Osteoblast (primary cell): ENCODE measurements around the gene FBXO2. TPM values are rescaled to one million over a fixed set of nuclear protein-coding genes. Genes with fewer than 3 reads are reported as not detected.
"Not testable (repeated sequence)": the region's sequence is repeated elsewhere in the genome, so short reads cannot be mapped to it uniquely, and the experiment has no call there.

Experiments
- DNase-seq: peaks from one replicate; pipeline ENCODE4 v3.0.0; 2011; ENCODE audit warnings: low spot score, mixed read lengths; ENCODE audit not compliant: insufficient read length; ENCODE audit errors: missing footprints
- H2AFZ ChIP-seq: 2 replicates; pipeline ENCODE4 v1.6.0; 2011; ENCODE audit warnings: mild to moderate bottlenecking, low read length
- H3K27ac ChIP-seq: 2 replicates; pipeline ENCODE4 v1.5.1; 2011; ENCODE audit warnings: mild to moderate bottlenecking, low read depth, low read length, moderate library complexity
- H3K27me3 ChIP-seq: 2 replicates; pipeline ENCODE4 v1.6.0; 2012; ENCODE audit warnings: mild to moderate bottlenecking, control low read depth, inconsistent platforms, low read length, moderate library complexity; ENCODE audit not compliant: insufficient read depth
- H3K36me3 ChIP-seq: 2 replicates; pipeline ENCODE4 v1.5.1; 2011; ENCODE audit warnings: mild to moderate bottlenecking, low read length, control low read depth, moderate library complexity; ENCODE audit not compliant: insufficient read depth
- H3K4me1 ChIP-seq: 2 replicates; pipeline ENCODE4 v1.5.1; 2011; ENCODE audit warnings: mild to moderate bottlenecking, low read length, control low read depth, moderate library complexity; ENCODE audit not compliant: insufficient read depth
- H3K4me2 ChIP-seq: 2 replicates; pipeline ENCODE4 v1.6.0; 2011; ENCODE audit warnings: mild to moderate bottlenecking, low read length; ENCODE audit not compliant: insufficient read depth
- H3K4me3 ChIP-seq: fragments of 200-600 bp; sonication (generic); 3 replicates; pipeline ENCODE4 v1.5.1; 2012; ENCODE audit warnings: mild to moderate bottlenecking, low read length, inconsistent platforms; ENCODE audit not compliant: insufficient read depth
- H3K79me2 ChIP-seq: 2 replicates; pipeline ENCODE4 v1.6.0; 2012; ENCODE audit warnings: mild to moderate bottlenecking, low read length, control low read depth, inconsistent platforms; ENCODE audit not compliant: insufficient read depth
- H3K9me3 ChIP-seq: 2 replicates; pipeline ENCODE4 v1.5.1; 2011; ENCODE audit warnings: low read depth, low read length, control low read depth
- H4K20me1 ChIP-seq: 2 replicates; pipeline ENCODE4 v1.6.0; 2012; ENCODE audit warnings: mild to moderate bottlenecking, low read length, control low read depth; ENCODE audit not compliant: insufficient read depth
- total RNA-seq: library from RNA; depleted of rRNA; stranded (reverse); fragments of >200 nt; gene quantifications from 2 replicates; pipeline ENCODE4 v1.2.3, GENCODE V29; 2012
- TF ChIP-seq, protein P1 (sequence below): IDR thresholded peaks from 2 replicates; pipeline ENCODE4 v1.5.1; 2011; ENCODE audit warnings: mild to moderate bottlenecking, low read depth, low read length, moderate library complexity; ENCODE audit errors: extremely low read depth

The FBXO2 gene
- total RNA-seq, 1 donor, result 0.36 TPM

DNA sequence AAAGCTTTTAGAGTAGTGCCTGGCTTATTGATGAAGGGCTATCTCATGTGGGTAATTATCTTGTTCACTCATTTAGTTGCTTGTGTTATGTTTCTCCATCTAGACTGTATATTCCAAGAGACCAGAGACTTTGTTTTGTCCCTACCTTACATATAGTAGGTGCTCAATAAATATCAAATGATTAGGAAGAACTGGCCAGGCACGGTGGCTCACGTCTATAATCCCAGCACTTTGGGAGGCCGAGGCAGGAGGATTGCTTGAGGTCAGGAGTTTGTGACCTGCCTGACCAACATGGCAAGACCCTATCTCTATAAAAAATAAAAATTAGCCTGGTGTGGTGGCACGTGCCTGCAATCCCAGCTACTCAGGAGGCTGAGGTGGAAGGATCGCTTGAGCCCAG, 9.0 kb downstream of the FBXO2 start:
- Histone ChIP-seq H2AFZ (no peak overlapping the region), H3K36me3 (no peaks in the 10 kb centered on the region), H3K4me3 (no peak overlapping the region), H3K27me3 (peaks cover 19% of the 10 kb centered on the region), H3K27ac (no peak overlapping the region), H3K79me2 (no peaks in the 10 kb centered on the region), H3K4me1 (no peaks in the 10 kb centered on the region), H3K9me3 (no peaks in the 10 kb centered on the region), H4K20me1 (no peaks in the 10 kb centered on the region), H3K4me2 (no peak overlapping the region)
- TF ChIP-seq, protein P1, sequence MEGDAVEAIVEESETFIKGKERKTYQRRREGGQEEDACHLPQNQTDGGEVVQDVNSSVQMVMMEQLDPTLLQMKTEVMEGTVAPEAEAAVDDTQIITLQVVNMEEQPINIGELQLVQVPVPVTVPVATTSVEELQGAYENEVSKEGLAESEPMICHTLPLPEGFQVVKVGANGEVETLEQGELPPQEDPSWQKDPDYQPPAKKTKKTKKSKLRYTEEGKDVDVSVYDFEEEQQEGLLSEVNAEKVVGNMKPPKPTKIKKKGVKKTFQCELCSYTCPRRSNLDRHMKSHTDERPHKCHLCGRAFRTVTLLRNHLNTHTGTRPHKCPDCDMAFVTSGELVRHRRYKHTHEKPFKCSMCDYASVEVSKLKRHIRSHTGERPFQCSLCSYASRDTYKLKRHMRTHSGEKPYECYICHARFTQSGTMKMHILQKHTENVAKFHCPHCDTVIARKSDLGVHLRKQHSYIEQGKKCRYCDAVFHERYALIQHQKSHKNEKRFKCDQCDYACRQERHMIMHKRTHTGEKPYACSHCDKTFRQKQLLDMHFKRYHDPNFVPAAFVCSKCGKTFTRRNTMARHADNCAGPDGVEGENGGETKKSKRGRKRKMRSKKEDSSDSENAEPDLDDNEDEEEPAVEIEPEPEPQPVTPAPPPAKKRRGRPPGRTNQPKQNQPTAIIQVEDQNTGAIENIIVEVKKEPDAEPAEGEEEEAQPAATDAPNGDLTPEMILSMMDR, result no peak
- no peak for DNase-seq

DNA sequence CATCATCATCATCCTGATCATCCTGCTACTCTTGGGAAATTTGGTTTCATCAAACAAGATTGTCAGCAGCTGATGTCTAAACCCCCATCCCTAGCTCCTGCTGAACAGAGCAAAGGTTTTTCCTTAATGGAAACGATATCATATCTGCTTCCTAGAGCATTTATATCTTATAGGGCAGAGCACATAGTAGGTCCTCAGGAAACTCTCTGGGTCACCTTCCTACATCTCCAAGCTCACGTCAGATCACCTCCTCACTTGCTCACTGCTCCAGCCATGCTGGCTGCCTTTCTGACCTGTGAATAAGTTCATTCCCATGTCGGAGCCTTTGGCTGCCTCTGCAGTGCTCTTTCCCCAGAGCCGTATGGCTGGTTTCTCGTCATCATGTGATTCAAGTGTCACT, 10.4 kb downstream of the FBXO2 start:
- TF ChIP-seq, protein P1, result no peak

DNA sequence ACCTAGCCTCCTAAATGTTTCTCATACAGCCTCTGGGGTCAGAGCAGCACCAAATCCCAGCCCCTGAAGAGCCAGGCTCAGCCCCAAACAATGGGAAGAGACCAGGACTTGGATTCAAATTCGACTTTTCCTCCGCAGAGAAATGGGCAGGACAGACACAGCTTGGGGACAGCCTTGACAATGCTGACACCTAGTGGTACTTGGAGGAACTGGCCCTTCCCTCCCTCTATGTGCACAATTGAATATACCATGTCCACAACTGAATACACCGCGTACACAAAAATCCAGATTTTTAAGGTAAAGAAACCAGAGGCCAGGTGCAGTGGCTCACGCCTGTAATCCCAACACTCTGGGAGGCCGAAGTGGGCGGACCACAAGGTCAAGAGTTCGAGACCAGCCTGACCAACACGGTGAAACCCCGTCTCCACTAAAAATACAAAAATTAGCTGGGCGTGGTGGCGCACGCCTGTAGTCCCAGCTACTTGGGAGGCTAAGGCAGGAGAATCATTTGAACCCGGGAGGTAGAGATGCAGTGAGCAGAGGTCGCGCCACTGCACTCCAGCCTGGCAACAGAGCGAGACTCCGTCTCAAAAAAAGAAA, 11.7 kb downstream of the FBXO2 start:
- not testable (repeated sequence) for H3K4me2 ChIP-seq, H3K36me3 ChIP-seq, H3K4me1 ChIP-seq, H3K79me2 ChIP-seq, H3K9me3 ChIP-seq, H3K27ac ChIP-seq, H3K4me3 ChIP-seq, H2AFZ ChIP-seq, H4K20me1 ChIP-seq
- peaks cover 17% of the 10 kb centered on the region for H3K27me3 ChIP-seq
- TF ChIP-seq, protein P1, result peak; percentile 95
- peak; percentile 93 for DNase-seq

More for the DNA sequence above, 10.4 kb downstream of the FBXO2 start:
- H4K20me1 ChIP-seq, result no peaks in the 10 kb centered on the region
- no peaks in the 10 kb centered on the region for H3K9me3 ChIP-seq
- H3K4me1 ChIP-seq, result no peaks in the 10 kb centered on the region
- no peak overlapping the region for H2AFZ ChIP-seq
- no peak overlapping the region for H3K4me3 ChIP-seq
- H3K27me3 ChIP-seq, result peaks cover 16% of the 10 kb centered on the region
- H3K79me2 ChIP-seq, result no peaks in the 10 kb centered on the region
- H3K4me2 ChIP-seq, result no peak overlapping the region
- H3K36me3 ChIP-seq, result no peaks in the 10 kb centered on the region
- H3K27ac ChIP-seq, result no peak overlapping the region
- DNase-seq, result no peak

DNA sequence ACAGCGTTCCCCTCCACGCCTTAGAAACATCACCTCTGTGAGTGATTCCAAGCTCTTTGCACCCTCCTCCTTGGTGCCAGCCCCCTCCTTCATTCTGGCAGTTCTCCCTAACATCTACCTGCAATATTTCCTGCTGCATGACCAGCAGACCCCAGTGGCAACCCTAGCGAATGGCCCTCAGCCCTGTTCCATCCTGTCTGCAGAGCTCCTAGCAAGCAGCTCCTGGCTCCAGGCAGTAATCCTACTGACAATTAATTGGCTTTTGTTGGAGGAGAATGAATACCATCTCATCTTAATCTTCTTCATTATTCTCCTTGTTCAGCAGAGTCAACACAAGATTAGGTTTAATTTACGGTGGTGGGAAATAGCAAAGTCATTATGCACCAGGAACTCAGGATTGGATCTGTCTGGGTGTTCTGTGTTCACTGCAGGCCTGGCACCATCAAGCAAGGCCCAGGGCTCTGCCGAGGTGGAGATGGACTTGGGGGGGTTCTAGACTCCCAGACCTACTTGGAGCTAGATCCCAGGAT, 12.4 kb downstream of the FBXO2 start:
- Histone ChIP-seq H2AFZ (no peak overlapping the region), H3K9me3 (no peaks in the 10 kb centered on the region), H3K4me3 (no peak overlapping the region), H3K27me3 (peaks cover 17% of the 10 kb centered on the region), H3K27ac (no peak overlapping the region), H4K20me1 (no peaks in the 10 kb centered on the region), H3K4me1 (no peaks in the 10 kb centered on the region), H3K79me2 (no peaks in the 10 kb centered on the region), H3K4me2 (no peak overlapping the region), H3K36me3 (no peaks in the 10 kb centered on the region)
- TF ChIP-seq, protein P1, result no peak
- no peak for DNase-seq
